Measurements from ENCODE around the gene MAOA.

DNA sequence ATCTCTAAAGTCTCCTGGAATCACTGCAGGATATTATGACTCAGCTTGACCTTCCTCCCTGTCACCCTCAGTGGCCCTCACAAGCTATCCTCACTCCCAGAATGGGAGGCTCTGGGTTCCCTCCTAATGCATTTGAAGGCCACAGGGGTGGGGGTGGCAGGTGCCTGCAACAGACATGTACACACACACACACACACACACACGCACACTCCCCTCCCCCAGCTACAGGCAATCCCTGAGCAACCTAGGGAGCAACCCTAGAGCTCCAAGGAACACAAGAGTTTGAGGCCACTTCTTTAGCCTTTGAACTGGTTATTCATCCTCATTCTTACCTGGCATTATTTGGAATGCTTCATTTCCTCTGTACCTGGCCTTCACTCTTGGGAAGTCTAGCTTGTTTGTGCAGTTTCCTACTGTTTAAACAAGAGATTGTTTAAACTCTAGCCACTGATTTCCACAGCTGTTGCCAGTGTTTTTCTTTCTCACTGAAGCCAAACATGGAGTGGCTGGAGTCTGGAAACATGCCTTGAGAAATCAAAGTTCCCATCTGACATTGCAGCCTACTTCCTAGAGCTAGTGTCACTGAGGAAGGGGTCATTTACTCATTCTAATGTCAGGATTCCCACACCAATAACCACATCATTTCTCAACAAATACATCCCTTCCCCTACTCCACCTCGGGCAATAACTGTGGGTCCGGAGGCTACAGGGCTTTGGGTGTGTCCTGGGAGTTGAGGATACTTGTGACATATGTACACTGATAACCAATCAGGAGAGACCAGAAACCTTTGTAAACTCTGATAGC lies 37.7 kb downstream of the MAOA start:
- TF ChIP-seq, protein P1, sequence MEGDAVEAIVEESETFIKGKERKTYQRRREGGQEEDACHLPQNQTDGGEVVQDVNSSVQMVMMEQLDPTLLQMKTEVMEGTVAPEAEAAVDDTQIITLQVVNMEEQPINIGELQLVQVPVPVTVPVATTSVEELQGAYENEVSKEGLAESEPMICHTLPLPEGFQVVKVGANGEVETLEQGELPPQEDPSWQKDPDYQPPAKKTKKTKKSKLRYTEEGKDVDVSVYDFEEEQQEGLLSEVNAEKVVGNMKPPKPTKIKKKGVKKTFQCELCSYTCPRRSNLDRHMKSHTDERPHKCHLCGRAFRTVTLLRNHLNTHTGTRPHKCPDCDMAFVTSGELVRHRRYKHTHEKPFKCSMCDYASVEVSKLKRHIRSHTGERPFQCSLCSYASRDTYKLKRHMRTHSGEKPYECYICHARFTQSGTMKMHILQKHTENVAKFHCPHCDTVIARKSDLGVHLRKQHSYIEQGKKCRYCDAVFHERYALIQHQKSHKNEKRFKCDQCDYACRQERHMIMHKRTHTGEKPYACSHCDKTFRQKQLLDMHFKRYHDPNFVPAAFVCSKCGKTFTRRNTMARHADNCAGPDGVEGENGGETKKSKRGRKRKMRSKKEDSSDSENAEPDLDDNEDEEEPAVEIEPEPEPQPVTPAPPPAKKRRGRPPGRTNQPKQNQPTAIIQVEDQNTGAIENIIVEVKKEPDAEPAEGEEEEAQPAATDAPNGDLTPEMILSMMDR (conservative IDR thresholded peaks at IDR 0.05 in 1 of 2, IDR thresholded peaks at IDR 0.05 in 1 of 2; ENCODE audit: extremely low read depth in 1 of 2, insufficient read depth in 1 of 2, low read depth in 1 of 2, low read length in 2 of 2), result no peak
- no peak for TF ChIP-seq EZH2 (IDR thresholded peaks at IDR 0.05; ENCODE audit: borderline replicate concordance, low read length)
